ENCODE data around the gene PIGU.
"Not testable (repeated sequence)": the region's sequence is repeated elsewhere in the genome, so short reads cannot be mapped to it uniquely, and the experiment has no call there.

Gene PIGU

GRCh38 chr20:34706912-34707784 is 30.3 kb upstream of the PIGU start:
- DNase-seq, result no peak

GRCh38 chr20:34706302-34706875 is 29.5 kb upstream of the PIGU start:
- no peak for DNase-seq

GRCh38 chr20:34705397-34706301 is 28.8 kb upstream of the PIGU start:
- DNase-seq, result peak; percentile 58

- DNase-seq, result no peak
Observed at GRCh38 chr20:34705008-34705396, 28.1 kb upstream of the PIGU start.

GRCh38 chr20:34704177-34705007 is 27.5 kb upstream of the PIGU start, which contains the start of gene TP53INP2:
TSS of gene TP53INP2 (plus strand) at chr20:34704344. CDS start at chr20:34708740, 4,396 bp downstream.
- DNase-seq, result peak; percentile 96

- DNase-seq, result peak; percentile 65
Observed at GRCh38 chr20:34703424-34704176, 26.7 kb upstream of the PIGU start.

- no peak for DNase-seq
Observed at GRCh38 chr20:34703061-34703423, 26.1 kb upstream of the PIGU start.

GRCh38 chr20:34701405-34702085 is 24.7 kb upstream of the PIGU start:
- no peak for DNase-seq

- DNase-seq, result no peak
Observed at GRCh38 chr20:34693414-34693813, 16.5 kb upstream of the PIGU start.

GRCh38 chr20:34691838-34692237 is 14.9 kb upstream of the PIGU start:
- no peak for DNase-seq

- no peak for DNase-seq
Observed at GRCh38 chr20:34689486-34689885, 12.6 kb upstream of the PIGU start.

GRCh38 chr20:34683667-34684066 is 6.8 kb upstream of the PIGU start:
- DNase-seq, result no peak

GRCh38 chr20:34680586-34681175 is 3.8 kb upstream of the PIGU start:
- no peak for DNase-seq

- no peak for DNase-seq
Observed at GRCh38 chr20:34675993-34676641, 775 bp downstream of the PIGU start.

GRCh38 chr20:34675561-34675960 is 1.3 kb downstream of the PIGU start:
- no peak for DNase-seq

- no peak for DNase-seq
Observed at GRCh38 chr20:34673412-34673811, 3.5 kb downstream of the PIGU start.

- no peak for DNase-seq
Observed at GRCh38 chr20:34669094-34669493, 7.8 kb downstream of the PIGU start.

GRCh38 chr20:34664751-34665150 is 12.1 kb downstream of the PIGU start:
- not testable (repeated sequence) for DNase-seq

- DNase-seq, result no peak
Observed at GRCh38 chr20:34663213-34663943, 13.5 kb downstream of the PIGU start.

All from islet precursor cell (in vitro differentiated cells).